GM12878 (cell line): ENCODE data around the gene PAFAH2. TPM values are rescaled to one million over a fixed set of nuclear protein-coding genes. Genes with fewer than 3 reads are reported as not detected.

ENCODE experiments used
- ATAC-seq: fragments of 200-7000 bp; cut with Tn5 transposase; 3 replicates; pipeline ENCODE4 v1.9.1; 2020; ENCODE audit warnings: mild to moderate bottlenecking, moderate library complexity
- BruUV-seq: library from RNA; stranded (reverse); fragments of 400-500 nt; replicated peaks from 2 replicates; lab custom pipeline; 2021; lab: Mats Ljungman, UMichigan
- CTCF ChIA-PET: fragments of 300-600 bp; sonication (Branson Sonifier 250); formaldehyde crosslinking; extraction: SDS; loops from one replicate; lab custom pipeline; 2021; ENCODE audit warnings: inconsistent platforms; lab: Yijun Ruan, JAX
- POLR2A ChIA-PET: fragments of 350-600 bp; formaldehyde crosslinking; extraction: SDS; loops from one replicate; lab custom pipeline; 2021; ENCODE audit warnings: inconsistent platforms; lab: Charles Lee
- RAD21 ChIA-PET: fragments of 300-600 bp; sonication (Branson Sonifier 250); formaldehyde crosslinking; loops from one replicate; lab custom pipeline; 2023; ENCODE audit warnings: antibody characterized with exemption; ENCODE audit not compliant: unreplicated experiment; lab: Charles Lee
- SMC1A ChIA-PET: fragments of 300-600 bp; sonication (Branson Sonifier 250); formaldehyde crosslinking; loops from one replicate; lab custom pipeline; 2023; ENCODE audit not compliant: unreplicated experiment, uncharacterized antibody; lab: Charles Lee
- DNase-seq: peaks from one replicate; pipeline ENCODE4 v3.0.0-alpha.2; 2011; ENCODE audit warnings: low read depth, low spot score
- FAIRE-seq: peaks from 3 replicates; lab custom pipeline; 2011; peaks lifted over from hg19 to GRCh38; lab: Jason Lieb, UNC
- H2AFZ ChIP-seq: 2 replicates; pipeline ENCODE4 v1.6.0; 2011; ENCODE audit warnings: low read depth, low read length, control low read depth; ENCODE audit not compliant: control insufficient read depth
- H3K27ac ChIP-seq: 2 replicates; pipeline ENCODE4 v1.5.1; 2011; ENCODE audit warnings: control low read depth; ENCODE audit not compliant: control insufficient read depth, insufficient read depth
- H3K27me3 ChIP-seq, 2 experiments: replicated peaks in 1 of 2; 2 replicates each; pipeline versions ENCODE4 v1.6.0 to v1.6.1; 2011; ENCODE audit warnings: low read length in 1 of 2; ENCODE audit not compliant: control insufficient read depth in 2 of 2, insufficient read depth in 2 of 2
- H3K36me3 ChIP-seq, 2 experiments: 2 replicates each; pipeline ENCODE4 v1.5.1; 2011; ENCODE audit warnings: low read length in 1 of 2; ENCODE audit not compliant: control insufficient read depth in 2 of 2, insufficient read depth in 2 of 2
- H3K4me1 ChIP-seq: 2 replicates; pipeline ENCODE4 v1.6.1; 2011; ENCODE audit warnings: mild to moderate bottlenecking, low read length, moderate library complexity, mixed read lengths; ENCODE audit not compliant: control insufficient read depth, insufficient read depth
- H3K4me2 ChIP-seq: 2 replicates; pipeline ENCODE4 v1.6.0; 2011; ENCODE audit warnings: control low read depth; ENCODE audit not compliant: control insufficient read depth, insufficient read depth
- H3K4me3 ChIP-seq: fragments of 200-600 bp; sonication (generic); 2 replicates; pipeline ENCODE4 v1.5.1; 2016
- H3K79me2 ChIP-seq: 2 replicates; pipeline ENCODE4 v1.6.0; 2011; ENCODE audit warnings: low read length; ENCODE audit not compliant: control insufficient read depth, insufficient read depth
- H3K9ac ChIP-seq: 2 replicates; pipeline ENCODE4 v1.8.0; 2011; ENCODE audit warnings: low read length, control low read depth, mixed read lengths; ENCODE audit not compliant: control insufficient read depth, insufficient read depth
- H3K9me3 ChIP-seq: replicated peaks from 3 replicates; pipeline ENCODE4 v1.5.1; 2011; ENCODE audit warnings: mild to moderate bottlenecking, low read length; ENCODE audit not compliant: control insufficient read depth, insufficient read depth
- H4K20me1 ChIP-seq: 2 replicates; pipeline ENCODE4 v1.6.0; 2011; ENCODE audit not compliant: control insufficient read depth, insufficient read depth
- FOS ChIP-seq: IDR thresholded peaks from 3 replicates; pipeline ENCODE4 v1.6.1; 2011; ENCODE audit warnings: borderline replicate concordance; ENCODE audit not compliant: insufficient read length; ENCODE audit errors: extremely low read depth
- GABPA ChIP-seq: IDR thresholded peaks from 2 replicates; pipeline ENCODE4 v1.6.1; 2014; ENCODE audit warnings: antibody characterized with exemption, low read depth, mild to moderate bottlenecking, inconsistent platforms
- IKZF1 ChIP-seq: fragments of 450-650 bp; conservative IDR thresholded peaks from 2 replicates; pipeline ENCODE4 v1.6.1; 2017; ENCODE audit warnings: antibody characterized with exemption, mild to moderate bottlenecking
- IKZF2 ChIP-seq, 2 experiments: fragments of 450-650 bp; IDR thresholded peaks; 2 replicates each; pipeline ENCODE4 v1.6.1; 2017; ENCODE audit warnings: mild to moderate bottlenecking in 2 of 2, moderate library complexity in 2 of 2
- NFYB ChIP-seq: IDR thresholded peaks from 2 replicates; pipeline ENCODE4 v1.6.1; 2011; ENCODE audit warnings: low read depth, mild to moderate bottlenecking, low read length, improper control_type of control experiment, moderate library complexity; ENCODE audit not compliant: insufficient read depth
- ZNF274 ChIP-seq: IDR thresholded peaks from one replicate; pipeline ENCODE4 v1.8.0; 2011; ENCODE audit not compliant: insufficient read length, insufficient read depth
- WGBS: methylation state at CpG from one replicate; pipeline ENCODE4 v1.1.6; 2016; ENCODE audit warnings: low lambda C conversion rate; ENCODE audit not compliant: insufficient replicate concordance, insufficient coverage; ENCODE audit errors: missing lambda C conversion rate; 5-methylcytosine and 5-hydroxymethylcytosine counted together
- in situ Hi-C: fragments of 300-500 bp; cut with MboI; formaldehyde crosslinking; loops from 9 replicates; pipeline ENCODE4 v1.14.3; 2018; ENCODE audit warnings: mixed read lengths
- intact Hi-C: fragments of 100-400 bp; cut with micrococcal nuclease; formaldehyde crosslinking; loops from one replicate; pipeline ENCODE4 v1.14.2; 2022; ENCODE audit not compliant: unreplicated experiment
- polyA plus RNA-seq, 11 experiments: library from polyadenylated mRNA; depleted of rRNA in 4 of 11; unstranded in 6 of 11; stranded (reverse) in 5 of 11; fragments of >200 nt; fragmentation: Nextera tagmentation in 4 of 11; fragmentation: Illumina TruSeq in 1 of 11; extraction: Ambion mirVana in 4 of 11; extraction: Trizol in 1 of 11; gene quantifications; 1 replicate in 1 of 11; 2 replicates in 10 of 11; pipeline versions ENCODE4 v1.2.1 to v1.2.3, GENCODE V29; 2011 to 2016; ENCODE audit warnings: inconsistent platforms in 2 of 11, missing spikeins in 2 of 11, low read depth in 1 of 11
- total RNA-seq, 4 experiments: library from RNA; depleted of rRNA in 3 of 4; stranded (reverse); fragments of >200 nt in 3 of 4; fragmentation: Illumina TruSeq in 1 of 4; extraction: Trizol in 1 of 4; gene quantifications; 2 replicates each; pipeline versions ENCODE4 v1.2.1 to v1.2.3, GENCODE V29; 2013 to 2021
- TF ChIP-seq, protein P1 (sequence below): fragments of 450-650 bp; IDR thresholded peaks from 2 replicates; pipeline ENCODE4 v1.6.1; 2016; ENCODE audit warnings: mild to moderate bottlenecking
- TF ChIP-seq, protein P2 (sequence below): IDR thresholded peaks from 2 replicates; pipeline ENCODE4 v1.6.1; 2011; ENCODE audit warnings: borderline replicate concordance, low read depth, mild to moderate bottlenecking, moderate library complexity, mixed read lengths, low read length; ENCODE audit not compliant: insufficient read depth; ENCODE audit errors: extremely low read length

Gene PAFAH2
- total and polyA plus RNA-seq, 10 of the 15 experiments (the other 5 are each of a cell fraction or from before 2014, with no cell fraction given): 3.0 to 9.5 (median 6.5) TPM

DNA sequence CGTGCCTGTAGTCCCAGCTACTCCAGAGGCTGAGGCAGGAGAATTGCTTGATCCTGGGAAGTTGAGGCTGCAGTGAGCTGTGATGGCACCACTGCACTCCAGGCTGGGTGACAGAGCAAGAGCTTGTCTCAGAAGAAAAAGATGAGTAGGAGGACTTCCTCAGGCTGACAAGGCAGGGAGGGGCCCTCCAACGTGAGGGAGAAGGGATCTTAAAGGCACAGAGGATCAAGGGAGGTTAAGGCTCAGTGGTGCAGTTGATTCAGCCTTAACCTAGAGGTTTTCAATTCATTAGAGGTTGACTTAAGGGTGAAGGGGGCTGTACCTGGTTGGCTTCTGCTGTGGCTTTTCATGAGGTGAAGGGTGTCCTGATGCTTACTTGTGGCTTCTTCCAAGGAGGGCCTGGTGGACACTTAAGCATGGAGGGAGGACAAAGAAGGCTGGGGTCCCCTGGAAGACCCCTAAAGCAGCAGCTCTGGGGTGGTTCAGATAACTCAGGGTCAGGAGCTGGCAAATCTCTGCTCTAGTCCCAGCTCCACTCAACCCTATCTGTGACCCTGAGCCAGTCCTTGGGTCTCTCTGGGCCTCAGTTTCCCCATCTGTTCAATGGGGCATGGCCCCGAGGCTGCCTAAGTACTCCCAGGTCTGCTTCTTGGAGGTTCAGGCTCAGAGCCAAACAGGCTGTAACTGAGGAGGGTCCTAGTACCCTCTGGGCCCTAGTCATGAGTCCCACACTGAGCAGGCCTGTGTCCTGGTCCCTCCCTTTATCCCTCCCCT, 30.0 kb upstream of the PAFAH2 start:
- Histone ChIP-seq H3K9ac (no peak overlapping the region), H3K4me2 (no peak overlapping the region), H3K27ac (no peak overlapping the region), H3K27me3 (no peaks in the 10 kb centered on the region; a peak in 1 of 4 replicates), H3K9me3 (0 out of 3 replicates have a peak, but pooled peaks cover 2% of the 10 kb centered on the region), H3K4me1 (no peaks in the 10 kb centered on the region), H2AFZ (no peak overlapping the region), H3K79me2 (no peaks in the 10 kb centered on the region), H3K4me3 (no peak overlapping the region), H3K36me3 (no peaks in the 10 kb centered on the region), H4K20me1 (no peaks in the 10 kb centered on the region)
- WGBS: 0% methylated on average over 3 of the region's 3 CpGs
- intact Hi-C loops: no loop called here
- ChIA-PET RAD21 (interaction anchor here (0.8 kb wide), 1 partner anchor 30 kb away, joined by 4 read pairs; the partner anchor contains the start of gene PAFAH2), POLR2A (interaction anchor here (0.7 kb wide), 1 partner anchor 103 kb away, joined by 4 read pairs; no protein-coding TSS in a partner anchor), CTCF (interaction anchor here (0.7 to 1.3 kb wide), 5 partner anchors 8 to 132 kb away, joined by 3 to 6 read pairs (median 4); no protein-coding TSS in a partner anchor), SMC1A (interaction anchor here (1.0 to 1.1 kb wide), 2 partner anchors 39 to 57 kb away, joined by 3 read pairs; no protein-coding TSS in a partner anchor)
- ATAC-seq (peak; percentile 34; the same call in 1 of the 3 replicates), FAIRE-seq (no peak), DNase-seq (no peak)
- BruUV-seq: no TSS peak
- no peak for TF ChIP-seq NFYB
- TF ChIP-seq ZNF274: no peak
- TF ChIP-seq GABPA: no peak
- no peak for TF ChIP-seq IKZF2 (IDR thresholded peaks at IDR 0.05)
- TF ChIP-seq IKZF1: no peak
- TF ChIP-seq, protein P1, sequence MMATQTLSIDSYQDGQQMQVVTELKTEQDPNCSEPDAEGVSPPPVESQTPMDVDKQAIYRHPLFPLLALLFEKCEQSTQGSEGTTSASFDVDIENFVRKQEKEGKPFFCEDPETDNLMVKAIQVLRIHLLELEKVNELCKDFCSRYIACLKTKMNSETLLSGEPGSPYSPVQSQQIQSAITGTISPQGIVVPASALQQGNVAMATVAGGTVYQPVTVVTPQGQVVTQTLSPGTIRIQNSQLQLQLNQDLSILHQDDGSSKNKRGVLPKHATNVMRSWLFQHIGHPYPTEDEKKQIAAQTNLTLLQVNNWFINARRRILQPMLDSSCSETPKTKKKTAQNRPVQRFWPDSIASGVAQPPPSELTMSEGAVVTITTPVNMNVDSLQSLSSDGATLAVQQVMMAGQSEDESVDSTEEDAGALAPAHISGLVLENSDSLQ: no peak
- TF ChIP-seq, protein P2, sequence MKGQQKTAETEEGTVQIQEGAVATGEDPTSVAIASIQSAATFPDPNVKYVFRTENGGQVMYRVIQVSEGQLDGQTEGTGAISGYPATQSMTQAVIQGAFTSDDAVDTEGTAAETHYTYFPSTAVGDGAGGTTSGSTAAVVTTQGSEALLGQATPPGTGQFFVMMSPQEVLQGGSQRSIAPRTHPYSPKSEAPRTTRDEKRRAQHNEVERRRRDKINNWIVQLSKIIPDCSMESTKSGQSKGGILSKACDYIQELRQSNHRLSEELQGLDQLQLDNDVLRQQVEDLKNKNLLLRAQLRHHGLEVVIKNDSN: no peak
- TF ChIP-seq FOS: no peak
- in situ Hi-C loops: no loop called here
